HUES6 (cell line): ENCODE data around the gene MYCBPAP.

Source experiments
- H3K27ac ChIP-seq: 2 replicates; pipeline ENCODE4 v1.7.0; 2013; ENCODE audit warnings: low read depth, mild to moderate bottlenecking, low read length, inconsistent platforms
- H3K27me3 ChIP-seq: 2 replicates; pipeline ENCODE4 v1.6.1; 2013; ENCODE audit warnings: low read length; ENCODE audit not compliant: control insufficient read depth, insufficient read depth
- H3K36me3 ChIP-seq: 2 replicates; pipeline ENCODE4 v1.6.1; 2013; ENCODE audit warnings: low read length; ENCODE audit not compliant: control insufficient read depth, insufficient read depth
- H3K4me1 ChIP-seq: 2 replicates; pipeline ENCODE4 v1.6.1; 2013; ENCODE audit warnings: low read length; ENCODE audit not compliant: control insufficient read depth, insufficient read depth
- H3K4me3 ChIP-seq: 2 replicates; pipeline ENCODE4 v1.5.1; 2013; ENCODE audit warnings: low read depth, low read length
- H3K9ac ChIP-seq: one replicate; pipeline ENCODE4 v1.6.1; 2013; ENCODE audit warnings: mild to moderate bottlenecking, low read length
- H3K9me3 ChIP-seq: 2 replicates; pipeline ENCODE4 v1.6.1; 2013; ENCODE audit warnings: low read depth, low read length; ENCODE audit not compliant: control insufficient read depth, insufficient read depth

Gene MYCBPAP

DNA sequence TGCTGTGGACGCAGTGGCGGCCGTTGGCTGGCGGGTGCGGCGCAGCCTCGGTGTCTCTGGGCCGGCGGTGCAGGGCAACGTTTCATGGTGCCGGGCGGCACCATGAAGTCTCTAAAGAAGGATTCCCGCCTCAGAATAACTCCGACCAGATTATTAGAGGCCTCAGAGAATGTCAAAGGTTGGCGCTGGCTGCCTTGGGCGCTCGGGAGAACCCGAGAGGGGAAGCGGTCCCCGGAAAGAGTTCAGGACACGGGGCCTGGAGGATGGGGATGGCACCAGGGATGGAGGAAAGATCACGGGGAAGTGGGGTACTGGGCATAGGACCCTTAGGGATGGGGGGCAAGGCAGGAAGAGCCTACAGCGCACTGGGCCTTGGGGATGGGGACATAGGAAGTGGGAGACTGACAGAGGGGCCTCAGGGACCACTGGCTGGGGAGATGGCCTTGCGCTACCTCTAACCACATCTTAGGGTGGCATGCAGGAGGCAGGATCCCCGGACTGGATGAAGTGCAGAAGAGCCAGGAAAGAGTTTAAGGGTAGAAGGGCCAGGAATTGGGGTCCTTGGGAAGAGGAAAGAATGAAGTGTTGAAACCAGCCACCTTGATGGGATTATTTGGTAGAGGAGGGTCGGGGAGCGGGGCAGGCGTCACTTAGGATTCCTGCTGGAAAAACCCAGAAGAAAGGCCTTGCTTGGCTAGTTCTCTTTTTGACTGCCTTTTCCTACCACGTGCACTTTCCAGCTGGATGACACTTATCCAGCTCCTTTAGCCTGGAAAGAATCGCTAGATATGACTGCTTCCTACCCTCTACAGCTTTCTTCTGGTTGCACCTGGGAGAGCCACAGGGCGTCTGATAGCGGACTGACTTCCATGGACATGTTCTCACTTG is 578 bp downstream of the MYCBPAP start:
- no peak overlapping the region for H3K27ac ChIP-seq
- H3K4me3 ChIP-seq: peak overlapping the region; percentile 82
- H3K36me3 ChIP-seq: no peaks in the 10 kb centered on the region
- no peaks in the 10 kb centered on the region for H3K9me3 ChIP-seq
- peak overlapping the region; percentile 13 for H3K9ac ChIP-seq
- H3K27me3 ChIP-seq: 0 out of 2 replicates have a peak, but pooled peaks cover 3% of the 10 kb centered on the region
- H3K4me1 ChIP-seq: peaks cover 15% of the 10 kb centered on the region

DNA sequence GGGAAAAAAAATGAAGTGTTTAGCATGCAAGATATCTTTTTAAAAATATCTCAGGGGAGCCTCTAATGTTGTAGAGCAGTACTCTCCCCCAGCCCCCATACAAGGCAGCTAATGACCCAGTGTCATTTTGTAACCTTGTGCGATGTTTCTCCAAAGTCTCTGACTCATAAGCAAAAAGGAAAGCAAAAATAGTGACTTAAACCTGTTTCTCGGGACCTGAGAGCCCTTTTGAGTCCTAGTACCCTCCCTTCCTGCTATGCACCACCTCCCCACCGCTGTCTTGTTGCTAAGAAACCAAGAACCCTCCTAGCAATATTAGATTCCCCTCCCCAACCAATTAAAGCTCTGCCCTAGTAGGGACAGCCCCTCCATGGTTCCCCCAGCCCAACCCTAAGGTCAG is 2.8 kb downstream of the MYCBPAP start:
- H3K9me3 ChIP-seq: no peaks in the 10 kb centered on the region
- H3K36me3 ChIP-seq: no peaks in the 10 kb centered on the region
- no peak overlapping the region for H3K9ac ChIP-seq
- H3K27ac ChIP-seq: no peak overlapping the region
- H3K4me3 ChIP-seq: no peak overlapping the region
- peaks cover 17% of the 10 kb centered on the region for H3K4me1 ChIP-seq
- 0 out of 2 replicates have a peak, but pooled peaks cover 3% of the 10 kb centered on the region for H3K27me3 ChIP-seq

DNA sequence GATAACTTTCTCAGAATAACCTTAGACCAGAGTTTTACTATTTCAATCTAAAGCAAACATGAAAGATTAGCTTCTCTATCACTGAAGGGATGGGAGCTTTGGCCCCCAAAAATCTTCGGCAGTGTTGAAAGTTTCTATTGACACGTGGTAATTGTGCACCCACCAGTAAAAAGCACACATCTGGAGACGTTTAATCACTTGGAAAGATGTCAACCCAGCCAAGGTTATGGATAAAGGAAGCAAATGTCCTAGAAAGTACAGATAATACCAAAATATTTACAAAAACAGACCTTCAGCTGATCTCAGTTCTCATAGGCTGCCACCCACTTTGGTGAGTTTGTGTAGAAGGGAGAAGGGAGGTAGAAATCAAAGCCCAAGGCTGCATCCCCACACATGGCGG is 5.3 kb downstream of the MYCBPAP start:
- Histone ChIP-seq H3K27ac (no peak overlapping the region), H3K9me3 (no peaks in the 10 kb centered on the region), H3K4me1 (peaks cover 17% of the 10 kb centered on the region), H3K36me3 (no peaks in the 10 kb centered on the region), H3K9ac (no peak overlapping the region), H3K27me3 (0 out of 2 replicates have a peak, but pooled peaks cover 3% of the 10 kb centered on the region), H3K4me3 (no peak overlapping the region)

DNA sequence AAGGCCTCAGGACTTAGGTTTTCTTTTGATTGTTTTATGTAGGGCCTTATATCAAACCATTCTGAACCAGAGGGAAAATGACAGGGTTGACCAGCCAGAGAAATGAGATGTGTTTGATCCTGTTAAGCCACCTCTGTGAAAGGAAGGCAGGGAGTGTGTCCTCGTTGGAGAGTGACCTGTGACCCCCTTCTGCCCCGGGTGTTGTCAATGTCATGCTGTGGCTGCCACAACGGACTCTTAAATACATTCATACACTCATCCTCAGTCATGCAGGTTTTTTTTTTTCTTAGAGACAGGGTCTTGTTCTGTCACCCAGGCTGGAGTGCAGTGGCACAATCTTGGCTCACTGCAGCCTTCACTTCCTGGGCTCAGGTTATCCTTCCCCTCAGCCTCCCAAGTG is 6.1 kb downstream of the MYCBPAP start:
- no peaks in the 10 kb centered on the region for H3K9me3 ChIP-seq
- no peaks in the 10 kb centered on the region for H3K36me3 ChIP-seq
- no peak overlapping the region for H3K9ac ChIP-seq
- H3K27ac ChIP-seq: no peak overlapping the region
- H3K4me3 ChIP-seq: no peak overlapping the region
- peaks cover 14% of the 10 kb centered on the region; the same call in 1 of the 2 replicates for H3K4me1 ChIP-seq
- H3K27me3 ChIP-seq: no peaks in the 10 kb centered on the region

DNA sequence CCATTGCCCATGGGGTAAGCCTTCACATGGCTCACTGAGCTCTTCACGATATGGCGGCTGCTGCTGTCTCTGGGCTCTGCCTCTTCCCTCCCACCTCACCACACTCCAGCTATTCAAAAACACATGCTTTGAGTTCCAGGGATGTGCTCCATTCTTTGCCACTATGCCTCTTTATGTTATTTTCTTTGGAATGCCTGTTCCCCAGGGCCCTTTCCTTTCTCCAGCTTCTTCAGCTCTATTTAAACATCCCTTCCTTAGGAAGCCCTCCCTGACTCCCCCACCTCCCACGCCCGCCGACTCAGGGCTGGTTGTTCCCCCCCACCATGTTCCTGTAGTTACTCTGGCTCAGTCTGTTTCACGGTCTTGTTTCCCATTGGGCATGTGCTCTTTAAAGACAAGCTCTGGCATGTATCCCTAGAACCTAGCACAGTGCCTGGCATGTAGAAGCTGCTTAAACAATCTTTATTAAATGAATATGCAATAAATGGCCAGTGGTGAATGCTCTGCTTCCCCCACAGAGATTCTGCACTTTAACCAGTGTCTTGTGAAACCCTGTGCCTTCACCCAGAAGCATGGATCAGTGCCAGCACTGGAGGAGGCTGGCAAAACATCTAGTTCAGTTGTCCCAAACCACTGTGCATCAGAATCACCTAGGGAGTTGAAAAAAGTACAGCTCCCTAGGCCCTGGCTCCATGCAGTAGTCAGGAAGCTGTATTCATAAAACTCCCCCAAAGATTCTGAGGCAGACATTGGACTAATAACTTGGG is 6.9 kb downstream of the MYCBPAP start:
- no peaks in the 10 kb centered on the region for H3K36me3 ChIP-seq
- no peak overlapping the region for H3K27ac ChIP-seq

DNA sequence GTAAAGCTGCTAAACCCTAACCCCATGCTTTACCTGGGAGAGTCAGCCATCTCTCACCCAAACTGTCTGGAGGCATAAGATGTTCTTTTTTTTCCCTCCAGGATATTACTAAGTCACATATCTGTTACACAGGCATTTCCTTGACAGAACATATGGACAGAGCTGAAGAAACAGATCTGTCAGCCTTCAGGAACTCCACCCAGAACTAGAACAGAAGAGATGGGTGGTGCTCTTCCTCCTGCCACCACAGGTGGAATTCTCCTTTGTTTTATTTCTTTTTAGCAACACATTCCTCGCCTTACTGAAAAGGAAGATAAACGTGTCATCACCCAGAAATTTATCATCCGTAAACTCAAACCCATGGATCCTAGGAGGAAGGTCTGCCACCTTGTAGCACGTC is 8.8 kb downstream of the MYCBPAP start:
- H3K4me3 ChIP-seq: no peak overlapping the region
- no peaks in the 10 kb centered on the region for H3K27me3 ChIP-seq
- peaks cover 11% of the 10 kb centered on the region; the same call in 1 of the 2 replicates for H3K4me1 ChIP-seq
- no peaks in the 10 kb centered on the region for H3K9me3 ChIP-seq
- H3K36me3 ChIP-seq: no peaks in the 10 kb centered on the region
- H3K27ac ChIP-seq: no peak overlapping the region
- H3K9ac ChIP-seq: no peak overlapping the region

More for the DNA sequence above, 6.9 kb downstream of the MYCBPAP start:
- Histone ChIP-seq H3K9me3 (no peaks in the 10 kb centered on the region), H3K4me1 (peaks cover 14% of the 10 kb centered on the region; the same call in 1 of the 2 replicates), H3K4me3 (no peak overlapping the region), H3K9ac (no peak overlapping the region), H3K27me3 (no peaks in the 10 kb centered on the region)

DNA sequence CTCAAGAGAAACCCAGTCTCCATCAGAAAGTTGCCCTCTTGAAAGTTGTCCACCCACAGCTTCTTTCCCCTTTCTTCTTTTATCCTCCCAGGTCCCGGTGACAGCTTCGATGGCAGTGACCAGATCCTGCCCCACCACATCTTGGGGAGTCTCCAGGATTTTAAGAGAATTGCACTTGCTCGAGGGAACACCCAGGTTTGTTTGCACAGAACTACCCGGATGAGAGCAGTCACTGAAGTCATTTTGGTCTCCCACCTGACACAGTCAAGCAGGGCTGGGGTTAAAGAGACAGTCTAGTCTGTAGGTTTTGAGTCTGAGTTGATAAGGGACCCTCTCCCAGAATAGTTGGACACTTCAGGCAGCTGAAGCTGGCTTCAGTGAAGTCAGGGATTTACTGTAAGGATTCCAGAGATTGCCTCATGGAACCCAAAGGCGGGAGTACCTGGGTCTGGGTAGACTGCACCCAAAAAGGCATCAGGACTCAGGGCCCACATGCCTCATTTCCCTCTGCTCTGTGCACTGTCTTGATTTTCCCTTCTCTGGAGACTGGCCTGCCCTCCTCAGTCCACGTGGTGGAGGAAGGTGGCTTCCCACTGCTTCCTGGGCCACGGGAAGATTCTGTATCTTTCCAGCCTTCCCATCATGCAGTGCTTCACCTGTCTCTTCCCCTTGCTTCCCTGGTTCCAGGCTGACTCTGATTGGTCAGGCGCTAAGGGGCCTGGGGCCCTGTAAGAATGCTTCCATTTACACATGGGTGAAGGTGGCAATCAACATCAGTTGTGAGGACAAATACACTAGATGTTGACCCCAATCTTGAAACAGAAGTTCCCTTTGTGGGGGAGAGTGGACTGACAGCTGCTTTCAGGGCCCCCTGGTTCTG is 9.5 kb downstream of the MYCBPAP start:
- Histone ChIP-seq H3K4me3 (no peak overlapping the region), H3K36me3 (no peaks in the 10 kb centered on the region), H3K9me3 (no peaks in the 10 kb centered on the region), H3K27ac (no peak overlapping the region), H3K27me3 (no peaks in the 10 kb centered on the region), H3K9ac (no peak overlapping the region), H3K4me1 (peaks cover 11% of the 10 kb centered on the region)

DNA sequence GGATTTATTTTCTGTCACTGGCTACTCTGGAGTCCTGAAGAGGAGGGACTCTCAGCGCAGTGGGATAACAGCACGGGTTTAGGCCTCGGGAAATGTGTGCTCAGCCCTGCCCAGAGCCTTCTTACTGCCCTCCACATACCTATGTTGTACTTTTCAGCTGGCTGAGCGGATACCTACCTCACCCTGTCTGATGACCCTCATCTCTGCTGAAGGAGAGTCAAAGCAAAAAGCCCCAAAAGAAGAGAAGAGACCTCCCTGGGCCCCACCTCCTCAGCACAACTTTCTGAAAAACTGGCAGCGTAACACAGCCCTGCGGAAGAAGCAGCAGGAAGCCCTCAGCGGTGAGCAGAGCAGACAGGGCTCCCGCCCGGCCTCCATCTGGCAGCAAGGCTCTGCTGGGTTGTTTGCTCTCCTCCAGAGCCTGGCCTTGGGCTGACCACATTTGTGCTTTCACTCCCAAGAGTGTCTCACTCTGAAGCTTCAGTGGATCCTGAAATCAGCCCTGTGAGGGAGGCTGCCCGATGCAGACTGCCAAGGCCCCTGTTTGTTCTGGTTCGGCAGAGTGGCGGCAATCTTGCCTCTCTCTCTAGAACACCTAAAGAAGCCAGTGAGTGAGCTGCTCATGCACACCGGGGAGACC is 10.3 kb downstream of the MYCBPAP start:
- Histone ChIP-seq H3K9me3 (no peaks in the 10 kb centered on the region), H3K4me1 (peaks cover 11% of the 10 kb centered on the region), H3K4me3 (no peak overlapping the region), H3K36me3 (no peaks in the 10 kb centered on the region), H3K27ac (no peak overlapping the region), H3K27me3 (no peaks in the 10 kb centered on the region), H3K9ac (no peak overlapping the region)

DNA sequence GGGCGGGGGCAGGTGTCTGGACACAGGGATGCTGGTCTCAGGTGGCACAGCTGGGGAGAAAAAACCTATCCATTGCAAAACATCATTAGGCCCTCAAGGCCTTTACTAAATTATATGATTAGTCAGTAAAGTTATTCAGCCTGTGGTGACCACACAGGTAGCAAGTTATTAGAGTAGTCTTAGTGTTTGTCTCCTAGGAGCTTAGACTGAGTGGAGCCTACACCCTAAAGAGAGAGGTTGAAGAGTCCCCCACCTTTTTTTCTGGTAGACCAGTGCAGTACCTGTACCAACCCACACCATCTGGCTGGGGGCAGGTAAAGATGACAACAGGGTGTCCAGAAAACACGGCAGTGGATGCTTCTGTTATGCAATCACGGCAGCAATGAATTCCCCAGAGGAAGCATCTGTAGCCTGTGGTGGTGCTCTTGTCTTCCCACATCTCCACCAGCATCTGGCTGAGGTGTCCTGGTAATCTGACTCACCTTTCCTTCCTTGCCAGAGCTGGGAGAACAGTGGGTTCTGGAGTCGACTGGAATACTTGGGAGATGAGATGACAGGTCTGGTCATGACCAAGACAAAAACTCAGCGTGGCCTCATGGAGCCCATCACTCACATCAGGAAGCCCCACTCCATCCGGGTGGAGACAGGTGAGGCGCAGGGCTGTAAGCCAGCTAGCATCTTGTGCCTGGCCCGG is 11.0 kb downstream of the MYCBPAP start:
- Histone ChIP-seq H3K4me3 (no peak overlapping the region), H3K27me3 (no peaks in the 10 kb centered on the region), H3K9ac (no peak overlapping the region), H3K27ac (no peak overlapping the region), H3K9me3 (no peaks in the 10 kb centered on the region), H3K36me3 (no peaks in the 10 kb centered on the region), H3K4me1 (peaks cover 11% of the 10 kb centered on the region)

DNA sequence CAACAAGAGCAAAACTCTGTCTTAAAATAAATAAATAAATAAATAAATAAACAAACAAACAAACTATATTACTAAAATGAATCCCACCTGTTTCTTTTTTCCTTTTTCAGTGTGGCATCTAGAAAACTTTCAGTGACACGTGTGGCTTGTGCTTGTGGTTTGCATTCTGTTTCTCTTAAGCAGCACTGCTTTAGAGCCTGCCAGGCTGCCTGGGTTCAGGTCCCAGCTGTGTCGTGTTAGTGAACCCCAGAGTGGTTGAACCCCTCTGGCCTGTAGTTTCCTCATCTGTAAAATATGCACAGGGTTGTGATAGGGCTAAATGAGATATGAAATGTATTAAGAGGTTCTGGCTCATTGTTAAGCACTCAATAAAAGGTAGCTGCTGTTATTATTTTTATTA is 12.2 kb downstream of the MYCBPAP start:
- H3K9ac ChIP-seq: no peak overlapping the region
- no peak overlapping the region for H3K27ac ChIP-seq
- no peak overlapping the region for H3K4me3 ChIP-seq
- no peaks in the 10 kb centered on the region for H3K36me3 ChIP-seq
- H3K9me3 ChIP-seq: no peaks in the 10 kb centered on the region
- H3K27me3 ChIP-seq: no peaks in the 10 kb centered on the region
- H3K4me1 ChIP-seq: peaks cover 6% of the 10 kb centered on the region; the same call in 1 of the 2 replicates
